Measurements from ENCODE around the gene MRM2.

Gene MRM2

GRCh38 chr7:2201686-2202360, 40.2 kb downstream of the MRM2 start:
- no peak for DNase-seq

- DNase-seq: no peak
Measured at GRCh38 chr7:2201128-2201527, 40.9 kb downstream of the MRM2 start.

- no peak for DNase-seq
Measured at GRCh38 chr7:2200584-2200980, 41.4 kb downstream of the MRM2 start.

GRCh38 chr7:2199956-2200583, 41.9 kb downstream of the MRM2 start:
- no peak for DNase-seq

- DNase-seq: no peak
Measured at GRCh38 chr7:2199528-2199927, 42.5 kb downstream of the MRM2 start.

- no peak for DNase-seq
Measured at GRCh38 chr7:2198760-2199159, 43.2 kb downstream of the MRM2 start.

- no peak for DNase-seq
Measured at GRCh38 chr7:2198206-2198605, 43.8 kb downstream of the MRM2 start.

- no peak for DNase-seq
Measured at GRCh38 chr7:2197436-2198155, 44.4 kb downstream of the MRM2 start.

- no peak for DNase-seq
Measured at GRCh38 chr7:2196381-2197378, 45.3 kb downstream of the MRM2 start.

GRCh38 chr7:2195400-2196246, 46.4 kb downstream of the MRM2 start:
- DNase-seq: no peak

GRCh38 chr7:2193575-2194305, 48.3 kb downstream of the MRM2 start:
- DNase-seq: no peak

- DNase-seq: no peak
Measured at GRCh38 chr7:2192831-2193534, 49.0 kb downstream of the MRM2 start.

- DNase-seq: no peak
Measured at GRCh38 chr7:2191016-2191415, 51.0 kb downstream of the MRM2 start.

GRCh38 chr7:2190531-2190930, 51.5 kb downstream of the MRM2 start:
- DNase-seq: no peak

- DNase-seq: no peak
Measured at GRCh38 chr7:2186166-2186565, 55.8 kb downstream of the MRM2 start.

- no peak for DNase-seq
Measured at GRCh38 chr7:2185715-2186114, 56.3 kb downstream of the MRM2 start.
